Esophagus squamous epithelium (tissue), 5 donors: ENCODE data around the gene PAX8. TPM values are rescaled to one million over a fixed set of nuclear protein-coding genes. Genes with fewer than 3 reads are reported as not detected.

Experiments used
- DNase-seq: peaks from one replicate; lab custom pipeline; 2025; lab: John Stamatoyannopoulos, UW
- H3K27ac ChIP-seq, 4 donors: fragments of 200-600 bp; sonication (generic); one replicate each; pipeline ENCODE4 v1.5.1; 2016 to 2019; ENCODE audit warnings: mild to moderate bottlenecking in 1 of 4
- H3K27me3 ChIP-seq, 4 donors: fragments of 200-600 bp; sonication (generic); 1 replicate in 3 of 4; 2 replicates in 1 of 4; pipeline versions ENCODE4 v1.5.1 to v1.6.0; 2017 to 2021; ENCODE audit warnings: antibody characterized with exemption in 1 of 4
- H3K36me3 ChIP-seq, 3 donors: fragments of 200-600 bp; sonication (generic); one replicate each; pipeline ENCODE4 v1.5.1; 2016 to 2019
- H3K4me1 ChIP-seq, 3 donors: fragments of 200-600 bp; sonication (generic); one replicate each; pipeline ENCODE4 v1.5.1; 2017 to 2019
- H3K4me3 ChIP-seq, 4 donors: fragments of 200-600 bp; sonication (generic); 1 replicate in 3 of 4; 2 replicates in 1 of 4; pipeline ENCODE4 v1.5.1; 2016 to 2019; ENCODE audit warnings: mild to moderate bottlenecking in 2 of 4, moderate library complexity in 1 of 4
- H3K9me3 ChIP-seq, 3 donors: fragments of 200-600 bp; sonication (generic); one replicate each; pipeline ENCODE4 v1.5.1; 2016 to 2019
- CTCF ChIP-seq, 6 experiments: fragments of 450-650 bp in 4 of 6; fragments of 200-600 bp in 2 of 6; sonication (generic) in 2 of 6; IDR thresholded peaks; one replicate each; pipeline ENCODE4 v1.5.1; 2016 to 2019; ENCODE audit warnings: antibody characterized with exemption in 6 of 6, mild to moderate bottlenecking in 4 of 6, moderate library complexity in 4 of 6
- POLR2A ChIP-seq, 4 donors: fragments of 450-650 bp; IDR thresholded peaks; one replicate each; pipeline ENCODE4 v1.6.1; 2017; ENCODE audit warnings: antibody characterized with exemption in 4 of 4, mild to moderate bottlenecking in 4 of 4, moderate library complexity in 3 of 4
- WGBS, 2 donors: methylation state at CpG; one replicate each; pipeline ENCODE4 v1.1.5; 2018; 5-methylcytosine and 5-hydroxymethylcytosine counted together
- intact Hi-C: fragments of 100-400 bp; cut with DNase I; formaldehyde crosslinking; loops from one replicate; pipeline ENCODE4 v1.15.0; 2022
- total RNA-seq, 4 donors: library from RNA; depleted of rRNA; stranded (reverse); fragments of >200 nt; gene quantifications; one replicate each; pipeline ENCODE4 v1.1.0, GENCODE V29; 2016
- donor health status: DM: yes; HTN: yes; CAD: no.

The PAX8 gene
- total RNA-seq, 4 donors from 2014 or later = 0.32 to 7.6 (median 2.7) TPM

DNA sequence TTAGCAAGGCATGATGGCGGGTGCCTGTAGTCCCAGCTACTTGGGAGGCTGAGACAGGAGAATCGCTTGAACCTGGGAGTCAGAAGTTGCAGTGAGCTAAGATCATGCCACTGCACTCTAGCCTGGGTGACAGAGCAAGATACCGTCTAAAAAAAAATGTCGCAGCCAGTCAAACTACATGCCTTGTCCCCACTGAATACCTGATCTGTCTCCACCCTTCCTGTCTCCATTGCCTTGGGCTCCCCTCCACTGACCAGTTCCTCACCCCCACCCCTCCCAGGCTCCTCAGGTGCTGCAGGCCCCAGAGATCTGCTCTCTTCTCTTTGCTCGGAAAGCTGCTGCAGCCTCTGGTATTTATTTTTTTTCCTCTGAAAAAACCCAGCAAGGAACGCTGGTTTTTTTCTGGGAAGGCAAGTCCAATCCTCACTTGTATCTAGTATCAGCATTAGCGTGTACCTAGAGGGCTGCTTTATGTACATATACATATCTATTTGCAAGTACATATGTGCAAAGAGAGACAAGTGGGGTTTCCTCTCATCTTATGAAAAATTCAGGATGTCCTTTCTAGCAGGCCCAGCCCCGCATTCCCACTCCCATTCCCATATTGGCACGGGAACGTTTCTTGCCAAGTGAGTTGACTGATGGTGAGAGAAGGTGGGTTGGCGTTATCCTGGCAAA lies 100.5 kb downstream of the PAX8 start:
- H3K27ac ChIP-seq = no peak overlapping the region
- no peaks in the 10 kb centered on the region for H3K27me3 ChIP-seq
- intact Hi-C loops = no loop called here
- WGBS, 2 donors = 80 to 84% methylated on average over 11 of the region's 11 CpGs
- no peaks in the 10 kb centered on the region for H3K9me3 ChIP-seq
- peaks cover 0 to 19% (median 0%) of the 10 kb centered on the region in 3 donors for H3K36me3 ChIP-seq
- peaks cover 4 to 32% (median 6%) of the 10 kb centered on the region in 3 donors for H3K4me1 ChIP-seq
- no peak overlapping the region for H3K4me3 ChIP-seq
- TF ChIP-seq CTCF (IDR thresholded peaks at IDR 0.05) (no peak), POLR2A (IDR thresholded peaks at IDR 0.05) (no peak)
- DNase-seq = no peak

GRCh38 chr2:113176696-113177355 lies 101.9 kb downstream of the PAX8 start:
- intact Hi-C loops = no loop called here
- TF ChIP-seq POLR2A (IDR thresholded peaks at IDR 0.05) (no peak), CTCF (IDR thresholded peaks at IDR 0.05) (no peak)
- Histone ChIP-seq H3K4me3 (no peak overlapping the region), H3K27me3 (no peaks in the 10 kb centered on the region), H3K27ac (no peak overlapping the region), H3K4me1 (peaks cover 4 to 35% (median 6%) of the 10 kb centered on the region in 3 donors), H3K36me3 (peaks cover 0 to 5% (median 0%) of the 10 kb centered on the region in 3 donors), H3K9me3 (no peaks in the 10 kb centered on the region)
- WGBS, 2 donors = 85 to 92% methylated on average over 6 to 7 of the region's 7 CpGs
- DNase-seq = no peak

DNA sequence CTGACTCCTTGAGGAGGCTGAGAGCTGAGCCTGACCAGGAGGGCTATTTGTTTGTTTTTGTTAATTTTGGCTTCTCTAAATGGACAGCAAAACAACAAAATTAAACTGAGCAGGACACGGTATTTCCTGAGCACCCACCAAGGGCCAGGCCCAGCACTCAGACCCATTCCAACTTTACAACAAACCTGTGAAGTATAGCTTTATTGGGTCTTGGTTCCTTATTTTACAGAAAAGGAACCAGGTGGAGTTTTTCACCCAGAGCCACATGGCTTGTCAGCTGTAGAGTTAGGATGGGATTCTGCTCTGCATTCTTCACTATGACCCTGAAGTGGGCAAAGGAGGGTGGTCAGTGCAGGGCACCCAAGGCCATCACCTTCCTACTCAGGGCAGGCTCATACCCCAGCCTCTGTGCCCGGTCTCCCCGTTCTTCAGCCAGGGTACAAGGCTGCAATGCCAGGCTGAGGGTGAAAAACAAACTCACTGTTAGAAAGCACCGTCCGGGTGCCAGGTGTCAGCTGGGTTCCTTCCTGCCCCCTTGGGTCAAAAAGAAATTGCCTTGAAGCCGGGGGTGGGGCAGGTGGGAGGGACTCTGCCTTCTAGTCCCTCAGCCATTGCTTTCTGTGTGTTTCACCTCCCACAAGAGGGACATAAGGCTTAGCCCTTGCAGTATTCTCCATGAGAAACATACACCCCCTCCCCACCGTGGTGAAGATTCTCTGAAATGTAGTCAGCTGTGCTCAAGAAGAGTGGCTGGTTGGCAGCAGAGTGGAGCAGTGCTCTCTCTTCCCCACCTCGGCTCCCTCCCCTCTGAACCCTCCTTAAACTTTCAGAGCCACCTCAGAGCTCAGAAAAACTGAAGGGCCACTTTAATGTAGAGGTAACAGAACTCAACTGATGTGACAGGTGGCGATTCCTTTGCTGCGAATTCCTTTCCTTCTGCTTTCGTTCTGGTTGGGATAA lies 102.7 kb downstream of the PAX8 start:
- H3K4me1 ChIP-seq = peaks cover 0 to 27% (median 0%) of the 10 kb centered on the region in 3 donors
- H3K36me3 ChIP-seq = no peaks in the 10 kb centered on the region
- peak overlapping the region in 1 of 4 donors; percentile 3 for H3K27ac ChIP-seq
- H3K27me3 ChIP-seq = no peaks in the 10 kb centered on the region
- no peak for DNase-seq
- TF ChIP-seq CTCF (IDR thresholded peaks at IDR 0.05) (no peak), POLR2A (IDR thresholded peaks at IDR 0.05) (no peak)
- WGBS, 2 donors = 54 to 58% methylated on average over 10 to 11 of the region's 11 CpGs
- no peaks in the 10 kb centered on the region for H3K9me3 ChIP-seq
- peak overlapping the region in 2 of 4 donors; percentile 37 to 59 for H3K4me3 ChIP-seq
- intact Hi-C loops = no loop called here

DNA sequence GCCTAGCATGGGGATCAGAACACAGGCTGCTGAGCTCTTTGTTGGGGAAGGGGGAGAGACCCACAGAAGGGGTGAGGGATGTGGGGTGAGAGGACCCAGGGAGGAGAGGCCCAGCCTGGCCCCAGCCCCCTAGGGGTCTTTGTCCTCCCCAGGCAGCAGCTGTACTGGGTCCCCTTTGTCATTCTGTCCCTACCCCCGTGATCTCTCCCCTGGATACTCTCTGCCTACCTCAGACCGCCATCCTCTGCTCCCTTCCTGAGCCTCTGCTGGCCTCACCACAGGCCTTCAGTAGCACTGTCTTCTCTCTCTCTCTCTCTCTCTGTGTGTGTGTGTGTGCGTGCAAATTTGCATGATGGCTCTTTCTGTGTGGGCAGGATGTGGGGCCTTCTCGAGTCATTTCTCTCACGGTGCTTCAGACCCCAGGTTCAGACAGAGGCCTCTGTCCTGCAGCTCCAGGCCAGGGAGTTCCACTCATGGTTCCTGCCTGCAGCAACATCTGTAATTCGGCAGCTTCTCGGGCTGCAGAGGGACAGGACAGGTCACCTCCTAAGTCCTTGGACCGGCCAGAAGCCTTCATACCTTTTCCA lies 103.6 kb downstream of the PAX8 start:
- 62 to 73% methylated on average over 2 to 4 of the region's 8 CpGs for WGBS, 2 donors
- peaks cover 0 to 24% (median 0%) of the 10 kb centered on the region in 3 donors for H3K4me1 ChIP-seq
- TF ChIP-seq CTCF (IDR thresholded peaks at IDR 0.05) = no peak
- no peak for TF ChIP-seq POLR2A (IDR thresholded peaks at IDR 0.05)

More for the DNA sequence above, 103.6 kb downstream of the PAX8 start:
- intact Hi-C loops = no loop called here
- Histone ChIP-seq H3K4me3 (peak overlapping the region in 3 of 4 donors; percentile 32 to 59 (median 37)), H3K27me3 (no peaks in the 10 kb centered on the region), H3K9me3 (no peaks in the 10 kb centered on the region), H3K36me3 (no peaks in the 10 kb centered on the region), H3K27ac (peak overlapping the region in 2 of 4 donors; percentile 72 to 83)
- peak; percentile 17 for DNase-seq
